Measurements from ENCODE around the gene ZMYM2. TPM values are rescaled to one million over a fixed set of nuclear protein-coding genes. Genes with fewer than 3 reads are reported as not detected.

The ZMYM2 gene
- total RNA-seq (10 to 100 TPM; 64.6 to 70.3 (median 66.0) TPM), polyA plus RNA-seq (10 to 100 TPM; 10.4 to 18.8 (median 11.4) TPM)

- H3K27me3 ChIP-seq, result no peaks in the 10 kb centered on the region
- no peaks in the 10 kb centered on the region for H3K9me3 ChIP-seq
- H3K36me3 ChIP-seq, result no peaks in the 10 kb centered on the region
- WGBS, 2 donors, result 0 to 1% methylated on average over 112 of the region's 112 CpGs
- peak within 1 kb of the TSS; percentile 86 to 90 (median 88) for H3K4me3 ChIP-seq
- peak; percentile 100 for DNase-seq
- H3K4me1 ChIP-seq, result peaks cover 0 to 37% (median 35%) of the 10 kb centered on the region in 4 donors
- intact Hi-C loops (cut with DNase I), result loop anchor here (1.0 to 10.0 kb wide), 5 partner anchors 94 to 324 kb away; partner anchors contain the start of genes MPHOSPH8 and PSPC1
- peak within 1 kb of the TSS; percentile 98 to 100 (median 100) for H3K27ac ChIP-seq
- TF ChIP-seq POLR2AphosphoS5 (IDR thresholded peaks at IDR 0.05) (peak; percentile 76 to 91 (median 83)), EP300 (IDR thresholded peaks at IDR 0.05) (no peak), POLR2A (IDR thresholded peaks at IDR 0.05) (peak; percentile 78 to 84)
Observed at GRCh38 chr13:19958155-19959111, at the start of gene ZMYM2. Gene ZMYM2, plus strand, starts transcription at chr13:19958727. Its CDS starts 34,346 bp downstream, at chr13:19993073.

DNA sequence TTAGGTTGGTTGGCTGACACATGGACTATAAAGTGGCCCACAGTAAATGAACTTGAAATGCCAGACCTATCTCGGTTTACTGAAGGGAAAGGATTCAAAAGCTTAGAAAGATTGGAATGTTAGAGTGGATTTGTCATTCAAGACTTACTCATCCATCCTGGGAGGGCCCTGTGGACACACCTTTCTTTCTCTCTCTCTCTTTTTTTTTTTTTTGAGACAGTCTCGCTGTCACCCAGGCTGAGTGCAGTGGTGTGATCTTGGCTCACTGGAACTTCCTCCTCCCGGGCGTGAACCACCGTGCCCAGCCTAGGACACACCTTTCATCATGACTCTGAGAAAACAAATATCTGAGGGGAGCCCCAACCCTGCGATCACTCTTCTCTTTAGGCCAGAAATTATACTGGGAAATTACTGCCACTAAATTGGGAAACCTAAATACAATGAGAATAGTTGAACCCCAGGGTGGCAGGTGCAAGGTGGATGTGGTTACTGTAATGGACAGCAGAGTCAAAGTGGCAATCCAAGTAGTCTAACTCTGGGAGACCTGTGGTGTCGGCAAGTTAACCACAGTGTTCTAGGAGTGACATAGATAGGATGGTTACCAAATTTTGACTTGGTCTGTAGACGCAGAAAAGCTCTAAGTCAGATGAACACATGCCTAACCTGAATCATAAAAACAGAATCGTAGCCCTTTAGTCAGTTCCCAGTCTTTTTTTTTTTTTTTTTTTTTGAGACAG is 48.0 kb upstream of the ZMYM2 start:
- intact Hi-C loops (cut with DNase I), result no loop called here
- no peaks in the 10 kb centered on the region for H3K9me3 ChIP-seq
- no peak for DNase-seq
- H3K27me3 ChIP-seq, result no peaks in the 10 kb centered on the region
- H3K27ac ChIP-seq, result no peak overlapping the region
- 47 to 70% methylated on average over 9 of the region's 9 CpGs for WGBS, 2 donors
- no peaks in the 10 kb centered on the region for H3K36me3 ChIP-seq
- no peaks in the 10 kb centered on the region for H3K4me1 ChIP-seq
- no peak overlapping the region for H3K4me3 ChIP-seq
- TF ChIP-seq, protein P1, sequence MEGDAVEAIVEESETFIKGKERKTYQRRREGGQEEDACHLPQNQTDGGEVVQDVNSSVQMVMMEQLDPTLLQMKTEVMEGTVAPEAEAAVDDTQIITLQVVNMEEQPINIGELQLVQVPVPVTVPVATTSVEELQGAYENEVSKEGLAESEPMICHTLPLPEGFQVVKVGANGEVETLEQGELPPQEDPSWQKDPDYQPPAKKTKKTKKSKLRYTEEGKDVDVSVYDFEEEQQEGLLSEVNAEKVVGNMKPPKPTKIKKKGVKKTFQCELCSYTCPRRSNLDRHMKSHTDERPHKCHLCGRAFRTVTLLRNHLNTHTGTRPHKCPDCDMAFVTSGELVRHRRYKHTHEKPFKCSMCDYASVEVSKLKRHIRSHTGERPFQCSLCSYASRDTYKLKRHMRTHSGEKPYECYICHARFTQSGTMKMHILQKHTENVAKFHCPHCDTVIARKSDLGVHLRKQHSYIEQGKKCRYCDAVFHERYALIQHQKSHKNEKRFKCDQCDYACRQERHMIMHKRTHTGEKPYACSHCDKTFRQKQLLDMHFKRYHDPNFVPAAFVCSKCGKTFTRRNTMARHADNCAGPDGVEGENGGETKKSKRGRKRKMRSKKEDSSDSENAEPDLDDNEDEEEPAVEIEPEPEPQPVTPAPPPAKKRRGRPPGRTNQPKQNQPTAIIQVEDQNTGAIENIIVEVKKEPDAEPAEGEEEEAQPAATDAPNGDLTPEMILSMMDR (IDR thresholded peaks at IDR 0.05), result no peak
- TF ChIP-seq EP300 (IDR thresholded peaks at IDR 0.05), result no peak
- no peak for TF ChIP-seq POLR2A (IDR thresholded peaks at IDR 0.05)
- TF ChIP-seq POLR2AphosphoS5 (IDR thresholded peaks at IDR 0.05), result no peak

DNA sequence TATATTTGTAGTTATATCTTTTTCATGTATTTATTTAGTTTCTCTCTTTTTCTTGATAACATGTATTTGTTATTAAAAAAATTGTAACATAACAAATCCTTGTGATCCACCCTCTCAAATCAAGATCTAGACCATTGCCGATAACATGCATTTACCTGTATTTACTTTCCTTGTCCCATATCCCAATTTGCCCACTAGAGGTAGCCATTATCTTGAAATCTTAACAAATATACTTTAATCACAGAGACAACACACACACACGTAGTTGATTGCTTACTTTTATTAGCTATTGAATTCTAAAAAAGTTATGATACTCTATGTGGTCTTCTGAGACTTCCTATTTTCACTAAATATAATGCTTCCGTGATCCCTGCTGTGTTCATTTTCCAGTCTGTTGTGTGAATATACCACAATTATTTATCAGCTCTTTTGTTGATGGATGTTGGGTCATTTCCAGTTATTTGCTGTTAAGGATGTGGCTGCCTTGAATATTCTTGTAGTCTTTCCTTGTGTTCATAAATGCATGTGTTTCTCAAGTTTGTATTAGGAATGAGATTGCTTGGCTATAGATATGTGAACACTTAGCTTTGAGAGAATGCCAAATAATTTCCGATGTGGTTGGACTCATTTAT is 31.3 kb upstream of the ZMYM2 start:
- intact Hi-C loops (cut with DNase I), result loop anchor here (5.0 kb wide), 2 partner anchors 35 to 235 kb away; partner anchors contain the start of gene GJA3
- TF ChIP-seq, protein P1 (IDR thresholded peaks at IDR 0.05), result peak; percentile 31 to 57 (median 46)
- TF ChIP-seq POLR2AphosphoS5 (IDR thresholded peaks at IDR 0.05) (no peak), EP300 (IDR thresholded peaks at IDR 0.05) (no peak), POLR2A (IDR thresholded peaks at IDR 0.05) (no peak)
- no peaks in the 10 kb centered on the region for H3K36me3 ChIP-seq
- H3K27me3 ChIP-seq, result no peaks in the 10 kb centered on the region
- no peaks in the 10 kb centered on the region for H3K4me1 ChIP-seq
- 21 to 48% methylated on average over 4 of the region's 4 CpGs for WGBS, 2 donors
- H3K9me3 ChIP-seq, result no peaks in the 10 kb centered on the region
- no peak overlapping the region for H3K4me3 ChIP-seq
- no peak for DNase-seq
- H3K27ac ChIP-seq, result no peak overlapping the region

DNA sequence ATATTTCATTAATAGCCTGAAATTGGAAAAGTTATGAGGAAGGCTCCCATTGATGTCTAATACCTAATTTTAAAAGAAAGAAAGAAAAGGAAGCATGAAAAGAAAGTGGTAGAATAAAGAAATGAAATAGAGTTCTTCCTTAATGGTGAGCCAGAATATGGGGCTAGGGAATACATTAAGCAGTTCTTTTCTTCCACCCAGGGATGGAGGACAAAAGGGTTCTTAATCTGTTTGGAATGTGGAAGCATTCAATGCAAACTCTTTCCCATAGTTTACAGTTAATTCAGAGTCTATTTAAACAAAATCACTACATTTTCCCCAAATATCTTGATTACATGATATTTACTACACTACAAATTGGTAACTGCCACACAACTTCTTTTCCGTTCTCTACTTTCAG is 18.4 kb upstream of the ZMYM2 start:
- TF ChIP-seq EP300 (IDR thresholded peaks at IDR 0.05) (no peak), POLR2A (IDR thresholded peaks at IDR 0.05) (no peak), POLR2AphosphoS5 (IDR thresholded peaks at IDR 0.05) (no peak)
- TF ChIP-seq, protein P1 (IDR thresholded peaks at IDR 0.05), result no peak
- intact Hi-C loops (cut with DNase I), result no loop called here
- Histone ChIP-seq H3K4me1 (no peaks in the 10 kb centered on the region), H3K9me3 (no peaks in the 10 kb centered on the region), H3K36me3 (no peaks in the 10 kb centered on the region), H3K27me3 (no peaks in the 10 kb centered on the region), H3K27ac (no peak overlapping the region), H3K4me3 (no peak overlapping the region)
- WGBS, 2 donors, result 42 to 93% methylated on average over 1 of the region's 1 CpG
- no peak for DNase-seq
